GM21723 (cell line): ENCODE measurements around the gene SNED1.

ENCODE experiments used
- ATAC-seq: cut with Tn5 transposase; IDR thresholded peaks from one replicate; pipeline ENCODE4 v1.9.1; 2021; ENCODE audit warnings: mild to moderate bottlenecking, moderate library complexity; ENCODE audit not compliant: unreplicated experiment

The SNED1 gene

GRCh38 chr2:240997856-240998705 lies at the start of gene SNED1:
Gene SNED1, plus strand, starts transcription at chr2:240998618. Its CDS starts 220 bp downstream, at chr2:240998838.
- no peak for ATAC-seq

GRCh38 chr2:240948905-240949790 lies 49.3 kb upstream of the SNED1 start:
- ATAC-seq, result no peak

- no peak for ATAC-seq
Measured at GRCh38 chr2:240949791-240950705, 48.4 kb upstream of the SNED1 start.

- no peak for ATAC-seq
Measured at GRCh38 chr2:240951045-240951594, 47.3 kb upstream of the SNED1 start.

- no peak for ATAC-seq
Measured at GRCh38 chr2:240952496-240953246, 45.7 kb upstream of the SNED1 start.

- ATAC-seq, result no peak
Measured at GRCh38 chr2:240953426-240954410, 44.7 kb upstream of the SNED1 start.

- no peak for ATAC-seq
Measured at GRCh38 chr2:240954436-240955305, 43.7 kb upstream of the SNED1 start.

GRCh38 chr2:240955306-240956170 lies 42.9 kb upstream of the SNED1 start:
- ATAC-seq, result no peak

- ATAC-seq, result no peak
Measured at GRCh38 chr2:240956171-240956934, 42.1 kb upstream of the SNED1 start.

GRCh38 chr2:240956935-240957655 lies 41.3 kb upstream of the SNED1 start:
- ATAC-seq, result no peak

GRCh38 chr2:240957656-240958365 lies 40.6 kb upstream of the SNED1 start:
- no peak for ATAC-seq

GRCh38 chr2:240958366-240959213 lies 39.8 kb upstream of the SNED1 start:
- ATAC-seq, result no peak

GRCh38 chr2:240959214-240959940 lies 39.0 kb upstream of the SNED1 start:
- no peak for ATAC-seq
